ENCODE results near the gene ZDHHC24.
A peak's percentile ranks its signal among the peaks of the same experiment; 100 is the strongest.
"Not testable (repeated sequence)": the region's sequence is repeated elsewhere in the genome, so short reads cannot be mapped to it uniquely, and the experiment has no call there.

The ZDHHC24 gene

GRCh38 chr11:66543263-66544107 is 2.4 kb downstream of the ZDHHC24 start:
- H3K4me3 ChIP-seq (ENCODE audit: low read length) = no peak overlapping the region; the same call in 1 of the 2 replicates
- TF ChIP-seq ZNF274 (IDR thresholded peaks at IDR 0.05; ENCODE audit: low read depth, low read length) = no peak

- no peak overlapping the region for H3K4me3 ChIP-seq (ENCODE audit: low read length)
- no peak for TF ChIP-seq ZNF274 (IDR thresholded peaks at IDR 0.05; ENCODE audit: low read depth, low read length)
Observed at GRCh38 chr11:66542362-66542761, 3.5 kb downstream of the ZDHHC24 start.

GRCh38 chr11:66541892-66542291 is 4.0 kb downstream of the ZDHHC24 start:
- H3K4me3 ChIP-seq (ENCODE audit: low read length) = no peak overlapping the region
- TF ChIP-seq ZNF274 (IDR thresholded peaks at IDR 0.05; ENCODE audit: low read depth, low read length) = no peak

GRCh38 chr11:66540598-66540997 is 5.2 kb downstream of the ZDHHC24 start:
- H3K4me3 ChIP-seq (ENCODE audit: low read length) = not testable (repeated sequence)

GRCh38 chr11:66539870-66540213 is 6.0 kb downstream of the ZDHHC24 start:
- no peak overlapping the region for H3K4me3 ChIP-seq (ENCODE audit: low read length)
- no peak for TF ChIP-seq ZNF274 (IDR thresholded peaks at IDR 0.05; ENCODE audit: low read depth, low read length)

GRCh38 chr11:66539170-66539869 is 6.5 kb downstream of the ZDHHC24 start:
- H3K4me3 ChIP-seq (ENCODE audit: low read length) = no peak overlapping the region
- no peak for TF ChIP-seq ZNF274 (IDR thresholded peaks at IDR 0.05; ENCODE audit: low read depth, low read length)

- TF ChIP-seq ZNF274 (IDR thresholded peaks at IDR 0.05; ENCODE audit: low read depth, low read length) = no peak
- H3K4me3 ChIP-seq (ENCODE audit: low read length) = no peak overlapping the region
Observed at GRCh38 chr11:66532784-66533183, 13.1 kb downstream of the ZDHHC24 start.

- no peak for TF ChIP-seq ZNF274 (IDR thresholded peaks at IDR 0.05; ENCODE audit: low read depth, low read length)
- H3K4me3 ChIP-seq (ENCODE audit: low read length) = no peak overlapping the region
Observed at GRCh38 chr11:66531841-66532240, 14.0 kb downstream of the ZDHHC24 start.

GRCh38 chr11:66530927-66531709 is 14.7 kb downstream of the ZDHHC24 start:
- no peak for TF ChIP-seq ZNF274 (IDR thresholded peaks at IDR 0.05; ENCODE audit: low read depth, low read length)
- no peak overlapping the region for H3K4me3 ChIP-seq (ENCODE audit: low read length)

GRCh38 chr11:66529655-66530054 is 16.2 kb downstream of the ZDHHC24 start:
- TF ChIP-seq ZNF274 (IDR thresholded peaks at IDR 0.05; ENCODE audit: low read depth, low read length) = no peak

GRCh38 chr11:66529069-66529468 is 16.8 kb downstream of the ZDHHC24 start:
- no peak for TF ChIP-seq ZNF274 (IDR thresholded peaks at IDR 0.05; ENCODE audit: low read depth, low read length)
- no peak overlapping the region for H3K4me3 ChIP-seq (ENCODE audit: low read length)

More at GRCh38 chr11:66529655-66530054, 16.2 kb downstream of the ZDHHC24 start:
- no peak overlapping the region for H3K4me3 ChIP-seq (ENCODE audit: low read length)

- no peak for TF ChIP-seq ZNF274 (IDR thresholded peaks at IDR 0.05; ENCODE audit: low read depth, low read length)
Observed at GRCh38 chr11:66524304-66525040, 21.4 kb downstream of the ZDHHC24 start.

GRCh38 chr11:66523611-66524010 is 22.2 kb downstream of the ZDHHC24 start:
- no peak for TF ChIP-seq ZNF274 (IDR thresholded peaks at IDR 0.05; ENCODE audit: low read depth, low read length)
- no peak overlapping the region for H3K4me3 ChIP-seq (ENCODE audit: low read length)

More at GRCh38 chr11:66524304-66525040, 21.4 kb downstream of the ZDHHC24 start:
- no peak overlapping the region for H3K4me3 ChIP-seq (ENCODE audit: low read length)

- H3K4me3 ChIP-seq (ENCODE audit: low read length) = peak overlapping the region; percentile 86
- TF ChIP-seq ZNF274 (IDR thresholded peaks at IDR 0.05; ENCODE audit: low read depth, low read length) = no peak
Observed at GRCh38 chr11:66510990-66511339, 34.9 kb downstream of the ZDHHC24 start.
